PFSK-1 (cell line): ENCODE results near the gene CAPZA2.
A peak's percentile ranks its signal among the peaks of the same experiment; 100 is the strongest.

Experiments
- SIN3A ChIP-seq: IDR thresholded peaks from 2 replicates; pipeline ENCODE4 v1.6.1; 2012; ENCODE audit warnings: mild to moderate bottlenecking, low read length, moderate library complexity, borderline replicate concordance; ENCODE audit not compliant: insufficient read depth
- TAF1 ChIP-seq: IDR thresholded peaks from 2 replicates; pipeline ENCODE4 v1.6.1; 2012; ENCODE audit warnings: low read length, control low read depth, borderline replicate concordance; ENCODE audit not compliant: insufficient read depth
- TF ChIP-seq, protein P1 (sequence below), 2 experiments: IDR thresholded peaks; 2 replicates each; pipeline versions ENCODE4 v1.6.1 to v1.8.0; 2011 to 2012; ENCODE audit warnings: low read depth in 2 of 2, low read length in 2 of 2, control low read depth in 1 of 2, inconsistent platforms in 1 of 2, mild to moderate bottlenecking in 1 of 2, moderate library complexity in 1 of 2; ENCODE audit not compliant: insufficient read depth in 1 of 2

DNA sequence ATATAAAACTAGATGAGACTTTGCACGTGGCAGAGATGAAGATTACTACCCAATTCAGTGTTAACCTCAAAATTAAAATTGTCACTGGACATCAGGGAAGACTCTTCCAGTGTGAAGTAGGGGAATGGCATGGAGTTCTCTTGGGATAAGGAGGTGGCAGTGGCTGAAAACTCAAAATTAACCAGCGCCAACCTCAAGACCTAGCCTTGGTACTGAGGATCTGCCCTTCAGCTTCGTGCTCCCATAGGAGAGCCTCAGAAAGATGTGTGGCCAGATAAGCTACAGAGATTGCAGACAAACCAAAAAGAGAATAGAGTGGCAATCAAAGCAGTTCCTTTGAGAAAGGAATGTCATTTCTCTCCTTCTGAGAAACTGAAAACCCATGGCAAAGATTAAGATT, 47.3 kb upstream of the CAPZA2 start:
- TF ChIP-seq TAF1 (no peak), SIN3A (no peak)
- TF ChIP-seq, protein P1, sequence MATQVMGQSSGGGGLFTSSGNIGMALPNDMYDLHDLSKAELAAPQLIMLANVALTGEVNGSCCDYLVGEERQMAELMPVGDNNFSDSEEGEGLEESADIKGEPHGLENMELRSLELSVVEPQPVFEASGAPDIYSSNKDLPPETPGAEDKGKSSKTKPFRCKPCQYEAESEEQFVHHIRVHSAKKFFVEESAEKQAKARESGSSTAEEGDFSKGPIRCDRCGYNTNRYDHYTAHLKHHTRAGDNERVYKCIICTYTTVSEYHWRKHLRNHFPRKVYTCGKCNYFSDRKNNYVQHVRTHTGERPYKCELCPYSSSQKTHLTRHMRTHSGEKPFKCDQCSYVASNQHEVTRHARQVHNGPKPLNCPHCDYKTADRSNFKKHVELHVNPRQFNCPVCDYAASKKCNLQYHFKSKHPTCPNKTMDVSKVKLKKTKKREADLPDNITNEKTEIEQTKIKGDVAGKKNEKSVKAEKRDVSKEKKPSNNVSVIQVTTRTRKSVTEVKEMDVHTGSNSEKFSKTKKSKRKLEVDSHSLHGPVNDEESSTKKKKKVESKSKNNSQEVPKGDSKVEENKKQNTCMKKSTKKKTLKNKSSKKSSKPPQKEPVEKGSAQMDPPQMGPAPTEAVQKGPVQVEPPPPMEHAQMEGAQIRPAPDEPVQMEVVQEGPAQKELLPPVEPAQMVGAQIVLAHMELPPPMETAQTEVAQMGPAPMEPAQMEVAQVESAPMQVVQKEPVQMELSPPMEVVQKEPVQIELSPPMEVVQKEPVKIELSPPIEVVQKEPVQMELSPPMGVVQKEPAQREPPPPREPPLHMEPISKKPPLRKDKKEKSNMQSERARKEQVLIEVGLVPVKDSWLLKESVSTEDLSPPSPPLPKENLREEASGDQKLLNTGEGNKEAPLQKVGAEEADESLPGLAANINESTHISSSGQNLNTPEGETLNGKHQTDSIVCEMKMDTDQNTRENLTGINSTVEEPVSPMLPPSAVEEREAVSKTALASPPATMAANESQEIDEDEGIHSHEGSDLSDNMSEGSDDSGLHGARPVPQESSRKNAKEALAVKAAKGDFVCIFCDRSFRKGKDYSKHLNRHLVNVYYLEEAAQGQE (IDR thresholded peaks at IDR 0.05; ENCODE audit: insufficient read depth in 1 of 2, low read depth in 2 of 2, low read length in 2 of 2) = peak in 1 of 2 experiments; percentile 67; a peak in 1 of 4 replicates
